ENCODE data around the gene CAMSAP3.
"Not testable (repeated sequence)": the region's sequence is repeated elsewhere in the genome, so short reads cannot be mapped to it uniquely, and the experiment has no call there.

Gene CAMSAP3

DNA sequence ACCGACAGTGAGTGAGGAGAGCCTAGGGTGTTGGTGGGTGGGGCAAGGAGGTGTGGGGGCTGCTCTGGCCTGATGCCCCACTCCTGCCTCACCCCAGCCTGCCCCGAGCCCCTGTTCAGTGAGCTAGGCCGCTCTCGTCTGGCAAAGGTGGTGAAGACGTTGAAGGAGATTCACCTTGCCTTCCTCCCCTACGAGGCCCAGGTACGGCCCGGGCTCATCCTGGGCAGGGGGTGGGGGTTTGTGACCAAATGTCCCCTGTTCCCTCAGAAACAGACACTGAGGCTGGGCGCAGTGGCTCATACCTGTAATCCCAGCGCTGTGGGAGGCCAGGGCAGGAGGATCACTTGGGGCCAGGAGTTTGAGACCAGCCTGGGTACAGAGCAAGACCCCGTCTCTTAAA lies 45.1 kb downstream of the CAMSAP3 start:
- H3K27me3 Mint-ChIP-seq (ENCODE audit: low read depth, poor library complexity), result peaks cover 23% of the 10 kb centered on the region
- H3K27ac Mint-ChIP-seq, result no peak overlapping the region
- H3K4me1 Mint-ChIP-seq, result peaks cover 4% of the 10 kb centered on the region
- DNase-seq, result no peak
- TF ChIP-seq, protein P1, sequence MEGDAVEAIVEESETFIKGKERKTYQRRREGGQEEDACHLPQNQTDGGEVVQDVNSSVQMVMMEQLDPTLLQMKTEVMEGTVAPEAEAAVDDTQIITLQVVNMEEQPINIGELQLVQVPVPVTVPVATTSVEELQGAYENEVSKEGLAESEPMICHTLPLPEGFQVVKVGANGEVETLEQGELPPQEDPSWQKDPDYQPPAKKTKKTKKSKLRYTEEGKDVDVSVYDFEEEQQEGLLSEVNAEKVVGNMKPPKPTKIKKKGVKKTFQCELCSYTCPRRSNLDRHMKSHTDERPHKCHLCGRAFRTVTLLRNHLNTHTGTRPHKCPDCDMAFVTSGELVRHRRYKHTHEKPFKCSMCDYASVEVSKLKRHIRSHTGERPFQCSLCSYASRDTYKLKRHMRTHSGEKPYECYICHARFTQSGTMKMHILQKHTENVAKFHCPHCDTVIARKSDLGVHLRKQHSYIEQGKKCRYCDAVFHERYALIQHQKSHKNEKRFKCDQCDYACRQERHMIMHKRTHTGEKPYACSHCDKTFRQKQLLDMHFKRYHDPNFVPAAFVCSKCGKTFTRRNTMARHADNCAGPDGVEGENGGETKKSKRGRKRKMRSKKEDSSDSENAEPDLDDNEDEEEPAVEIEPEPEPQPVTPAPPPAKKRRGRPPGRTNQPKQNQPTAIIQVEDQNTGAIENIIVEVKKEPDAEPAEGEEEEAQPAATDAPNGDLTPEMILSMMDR (IDR thresholded peaks at IDR 0.05), result no peak
- H3K36me3 Mint-ChIP-seq (ENCODE audit: low read depth), result no peaks in the 10 kb centered on the region
- no peak overlapping the region for H3K4me3 Mint-ChIP-seq
- no peaks in the 10 kb centered on the region for H3K9me3 Mint-ChIP-seq

DNA sequence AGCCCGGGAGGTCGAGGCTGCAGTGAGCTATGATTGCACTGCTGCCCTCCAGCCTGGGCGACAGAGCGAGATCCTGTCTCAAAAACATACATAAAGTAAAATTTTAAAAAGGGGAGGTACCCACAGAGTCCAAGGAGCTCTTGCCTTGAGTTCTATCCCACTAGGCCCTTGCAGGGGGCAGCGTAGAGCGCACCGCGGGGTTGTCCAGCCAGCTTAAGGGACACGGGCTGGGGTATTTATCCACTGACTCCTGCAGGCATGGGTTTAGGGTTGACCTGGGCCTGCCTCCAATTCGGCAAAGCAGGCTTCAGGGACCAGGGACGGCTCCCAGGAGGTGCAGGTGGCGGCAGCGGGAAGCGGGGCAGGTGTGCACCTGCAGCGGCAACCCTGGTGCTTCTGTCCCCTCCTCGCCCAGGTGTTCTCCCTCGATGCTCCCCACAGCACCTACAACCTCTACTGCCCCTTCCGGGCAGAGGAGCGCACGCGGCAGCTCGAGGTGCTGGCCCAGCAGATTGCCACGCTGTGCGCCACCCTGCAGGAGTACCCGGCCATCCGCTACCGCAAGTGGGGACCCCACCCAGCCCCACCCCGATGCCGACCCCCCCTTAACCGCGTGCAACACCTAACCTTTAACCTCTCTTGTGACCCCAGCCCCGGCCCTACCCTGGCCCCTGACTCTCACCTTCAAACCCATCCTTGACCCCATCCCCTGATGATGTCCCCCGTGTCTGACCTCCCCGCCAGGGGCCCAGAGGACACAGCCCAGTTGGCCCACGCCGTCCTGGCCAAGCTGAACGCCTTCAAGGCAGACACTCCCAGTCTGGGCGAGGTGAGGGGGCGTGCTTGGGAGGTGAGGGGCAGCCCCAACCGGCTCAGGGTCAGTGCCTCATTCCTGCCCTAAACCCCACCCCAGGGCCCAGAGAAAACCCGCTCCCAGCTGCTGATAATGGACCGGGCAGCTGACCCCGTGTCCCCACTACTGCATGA lies 45.9 kb downstream of the CAMSAP3 start:
- Mint-ChIP-seq H3K9me3 (no peaks in the 10 kb centered on the region), H3K4me3 (no peak overlapping the region), H3K36me3 (ENCODE audit: low read depth) (no peaks in the 10 kb centered on the region), H3K27me3 (ENCODE audit: low read depth, poor library complexity) (peaks cover 15% of the 10 kb centered on the region), H3K27ac (no peak overlapping the region), H3K4me1 (no peaks in the 10 kb centered on the region)
- DNase-seq, result no peak
- TF ChIP-seq, protein P1 (IDR thresholded peaks at IDR 0.05), result no peak

DNA sequence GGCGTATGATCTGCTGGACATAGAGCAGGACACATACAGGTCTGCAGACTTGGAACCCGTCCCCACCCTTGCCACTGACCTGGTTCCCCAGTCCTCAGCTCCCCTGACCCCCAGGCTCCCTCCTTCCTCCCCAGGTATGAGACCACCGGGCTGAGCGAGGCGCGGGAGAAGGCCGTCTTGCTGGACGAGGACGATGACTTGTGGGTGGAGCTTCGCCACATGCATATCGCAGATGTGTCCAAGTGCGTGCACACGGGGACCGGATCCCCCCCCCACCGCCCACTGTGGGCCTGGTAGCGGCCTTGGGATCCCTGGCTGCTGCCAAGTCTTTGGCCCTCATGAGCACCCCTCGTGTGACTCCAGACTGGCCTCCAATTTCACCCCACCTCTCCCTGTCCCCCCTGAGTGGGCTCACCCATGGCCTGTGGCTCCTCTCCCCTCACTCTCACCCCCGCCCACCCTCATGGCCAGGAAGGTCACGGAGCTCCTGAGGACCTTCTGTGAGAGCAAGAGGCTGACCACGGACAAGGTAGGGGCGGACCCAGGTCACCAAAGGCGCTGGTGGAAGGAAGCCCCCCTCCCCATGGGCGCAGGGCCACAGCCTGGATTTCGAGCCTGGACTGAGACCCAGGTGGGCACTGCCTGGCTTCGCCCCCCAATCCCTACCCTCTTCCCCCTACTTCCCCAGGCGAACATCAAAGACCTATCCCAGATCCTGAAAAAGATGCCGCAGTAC lies 46.8 kb downstream of the CAMSAP3 start:
- no peak for DNase-seq
- H3K27ac Mint-ChIP-seq, result no peak overlapping the region
- no peaks in the 10 kb centered on the region for H3K9me3 Mint-ChIP-seq
- H3K4me3 Mint-ChIP-seq, result no peak overlapping the region
- peaks cover 10% of the 10 kb centered on the region for H3K27me3 Mint-ChIP-seq (ENCODE audit: low read depth, poor library complexity)
- no peaks in the 10 kb centered on the region for H3K36me3 Mint-ChIP-seq (ENCODE audit: low read depth)
- TF ChIP-seq, protein P1 (IDR thresholded peaks at IDR 0.05), result no peak
- no peaks in the 10 kb centered on the region for H3K4me1 Mint-ChIP-seq

DNA sequence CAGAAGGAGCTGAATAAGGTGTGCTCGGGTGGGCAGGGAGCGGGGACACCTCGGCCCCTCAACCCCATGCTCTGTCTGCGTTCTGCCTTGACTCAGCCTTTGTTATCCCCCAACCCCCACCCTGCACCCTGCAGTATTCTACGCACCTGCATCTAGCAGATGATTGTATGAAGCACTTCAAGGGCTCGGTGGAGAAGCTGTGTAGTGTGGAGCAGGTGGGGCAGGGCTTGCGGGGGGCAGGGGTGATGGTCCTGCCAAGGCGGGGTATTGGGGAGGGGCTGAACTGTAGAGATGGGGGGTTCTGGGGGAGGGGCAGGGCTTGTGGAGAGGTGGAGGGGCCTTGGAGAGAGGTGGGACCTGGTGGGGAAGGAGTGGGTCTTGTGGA lies 47.4 kb downstream of the CAMSAP3 start:
- H3K4me1 Mint-ChIP-seq, result no peaks in the 10 kb centered on the region
- peaks cover 10% of the 10 kb centered on the region for H3K27me3 Mint-ChIP-seq (ENCODE audit: low read depth, poor library complexity)
- no peaks in the 10 kb centered on the region for H3K9me3 Mint-ChIP-seq
- DNase-seq, result no peak
- no peak overlapping the region for H3K4me3 Mint-ChIP-seq
- H3K36me3 Mint-ChIP-seq (ENCODE audit: low read depth), result no peaks in the 10 kb centered on the region
- TF ChIP-seq, protein P1 (IDR thresholded peaks at IDR 0.05), result no peak
- no peak overlapping the region for H3K27ac Mint-ChIP-seq

DNA sequence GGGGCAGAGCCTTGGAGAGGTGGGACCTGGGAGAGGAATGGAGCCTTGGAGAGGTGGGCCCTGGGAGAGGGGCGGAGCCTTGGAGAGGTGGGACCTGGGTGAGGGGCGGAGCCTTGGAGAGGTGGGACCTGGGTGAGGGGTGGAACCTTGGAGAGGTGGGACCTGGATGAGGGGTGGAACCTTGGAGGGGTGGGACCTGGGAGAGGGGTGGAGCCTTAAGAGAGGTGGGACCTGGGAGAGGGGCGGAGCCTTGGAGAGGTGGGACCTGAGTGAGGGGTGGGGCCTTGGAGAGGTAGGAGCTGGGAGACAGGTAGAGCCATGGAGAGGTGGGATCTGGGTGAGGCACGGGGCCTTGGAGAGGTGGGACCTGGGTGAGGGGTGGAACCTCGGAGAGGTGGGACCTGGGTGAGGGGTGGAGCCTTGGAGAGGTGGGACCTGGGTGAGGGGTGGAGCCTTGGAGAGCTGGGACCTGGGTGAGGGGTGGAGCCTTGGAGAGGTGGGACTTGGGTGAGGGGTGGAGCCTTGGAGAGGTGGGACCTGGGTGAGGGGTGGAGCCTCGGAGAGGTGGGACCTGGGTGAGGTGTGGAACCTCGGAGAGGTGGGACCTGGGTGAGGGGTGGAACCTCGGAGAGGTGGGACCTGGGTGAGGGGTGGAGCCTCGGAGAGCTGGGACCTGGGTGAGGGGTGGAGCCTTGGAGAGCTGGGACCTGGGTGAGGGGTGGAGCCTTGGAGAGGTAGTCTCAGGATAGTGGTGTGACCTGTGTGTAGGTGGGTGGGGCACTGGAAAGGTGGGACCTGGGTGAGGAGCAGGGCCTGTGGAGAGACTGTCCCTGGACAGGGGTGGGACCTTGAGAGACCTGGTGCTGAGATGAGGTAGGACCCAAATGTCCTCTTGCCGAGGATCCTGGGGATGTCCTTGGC lies 48.2 kb downstream of the CAMSAP3 start:
- H3K4me3 Mint-ChIP-seq, result not testable (repeated sequence)

DNA sequence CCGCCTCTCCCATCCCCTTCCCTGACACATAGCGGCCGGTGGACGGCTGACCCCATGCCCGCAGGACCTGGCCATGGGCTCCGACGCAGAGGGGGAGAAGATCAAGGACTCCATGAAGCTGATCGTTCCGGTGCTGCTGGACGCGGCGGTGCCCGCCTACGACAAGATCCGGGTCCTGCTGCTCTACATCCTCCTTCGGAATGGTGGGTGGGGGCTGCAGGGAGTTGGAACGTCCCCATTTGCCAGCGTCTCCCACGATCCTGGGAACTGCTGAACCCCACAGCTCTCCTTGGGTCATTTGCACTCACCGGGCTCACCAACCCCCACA lies 48.9 kb downstream of the CAMSAP3 start:
- Mint-ChIP-seq H3K4me3 (no peak overlapping the region), H3K9me3 (no peaks in the 10 kb centered on the region), H3K27ac (no peak overlapping the region), H3K27me3 (ENCODE audit: low read depth, poor library complexity) (peaks cover 10% of the 10 kb centered on the region), H3K36me3 (ENCODE audit: low read depth) (no peaks in the 10 kb centered on the region), H3K4me1 (no peaks in the 10 kb centered on the region)
- TF ChIP-seq, protein P1 (IDR thresholded peaks at IDR 0.05), result no peak
- no peak for DNase-seq

More for the DNA sequence above, 48.2 kb downstream of the CAMSAP3 start:
- not testable (repeated sequence) for H3K4me1 Mint-ChIP-seq; H3K9me3 Mint-ChIP-seq; H3K27ac Mint-ChIP-seq; H3K36me3 Mint-ChIP-seq (ENCODE audit: low read depth); DNase-seq
- peaks cover 12% of the 10 kb centered on the region for H3K27me3 Mint-ChIP-seq (ENCODE audit: low read depth, poor library complexity)

All from nephron progenitor cell (in vitro differentiated cells).